22Rv1 (cell line): Measurements from ENCODE around the gene NOLC1.

Experiments used
- ZFX ChIP-seq: fragments of 450-650 bp; IDR thresholded peaks from 2 replicates; pipeline ENCODE4 v1.6.1; 2017; ENCODE audit warnings: antibody characterized with exemption, borderline replicate concordance
- TF ChIP-seq, protein P1 (sequence below): fragments of 450-650 bp; IDR thresholded peaks from 2 replicates; pipeline ENCODE4 v1.5.1; 2017; ENCODE audit warnings: mild to moderate bottlenecking

DNA sequence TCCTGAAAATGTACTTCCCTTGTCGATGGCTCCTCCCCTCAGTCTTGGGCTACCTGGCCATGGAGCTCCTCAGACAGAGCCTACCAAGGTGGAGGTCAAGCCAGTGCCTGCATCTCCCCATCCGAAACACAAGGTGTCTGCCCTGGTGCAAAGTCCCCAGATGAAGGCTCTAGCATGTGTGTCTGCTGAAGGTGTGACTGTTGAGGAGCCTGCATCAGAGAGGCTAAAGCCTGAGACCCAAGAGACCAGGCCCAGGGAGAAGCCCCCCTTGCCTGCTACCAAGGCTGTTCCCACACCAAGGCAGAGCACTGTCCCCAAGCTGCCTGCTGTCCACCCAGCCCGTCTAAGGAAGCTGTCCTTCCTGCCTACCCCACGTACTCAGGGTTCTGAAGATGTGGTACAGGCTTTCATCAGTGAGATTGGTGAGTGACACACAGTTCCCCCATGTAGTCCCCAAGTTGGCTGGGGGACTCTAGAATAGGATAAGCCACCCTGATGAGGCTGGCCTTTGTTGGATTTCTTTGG, 10.5 kb upstream of the NOLC1 start:
- TF ChIP-seq, protein P1, sequence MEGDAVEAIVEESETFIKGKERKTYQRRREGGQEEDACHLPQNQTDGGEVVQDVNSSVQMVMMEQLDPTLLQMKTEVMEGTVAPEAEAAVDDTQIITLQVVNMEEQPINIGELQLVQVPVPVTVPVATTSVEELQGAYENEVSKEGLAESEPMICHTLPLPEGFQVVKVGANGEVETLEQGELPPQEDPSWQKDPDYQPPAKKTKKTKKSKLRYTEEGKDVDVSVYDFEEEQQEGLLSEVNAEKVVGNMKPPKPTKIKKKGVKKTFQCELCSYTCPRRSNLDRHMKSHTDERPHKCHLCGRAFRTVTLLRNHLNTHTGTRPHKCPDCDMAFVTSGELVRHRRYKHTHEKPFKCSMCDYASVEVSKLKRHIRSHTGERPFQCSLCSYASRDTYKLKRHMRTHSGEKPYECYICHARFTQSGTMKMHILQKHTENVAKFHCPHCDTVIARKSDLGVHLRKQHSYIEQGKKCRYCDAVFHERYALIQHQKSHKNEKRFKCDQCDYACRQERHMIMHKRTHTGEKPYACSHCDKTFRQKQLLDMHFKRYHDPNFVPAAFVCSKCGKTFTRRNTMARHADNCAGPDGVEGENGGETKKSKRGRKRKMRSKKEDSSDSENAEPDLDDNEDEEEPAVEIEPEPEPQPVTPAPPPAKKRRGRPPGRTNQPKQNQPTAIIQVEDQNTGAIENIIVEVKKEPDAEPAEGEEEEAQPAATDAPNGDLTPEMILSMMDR = no peak
- no peak for TF ChIP-seq ZFX
